DOHH2 (cell line): Measurements from ENCODE around the gene DTYMK.

Experiments
- CTCF ChIP-seq: fragments of 200-600 bp; sonication (generic); IDR thresholded peaks from one replicate; pipeline ENCODE4 v1.5.1; 2014; ENCODE audit warnings: antibody characterized with exemption, mild to moderate bottlenecking, low read depth, low read length; ENCODE audit not compliant: poor library complexity, severe bottlenecking
- EZH2phosphoT487 ChIP-seq: fragments of 200-600 bp; sonication (generic); IDR thresholded peaks from 2 replicates; pipeline ENCODE4 v1.6.1; 2017; ENCODE audit warnings: borderline replicate concordance, mild to moderate bottlenecking, antibody characterized with exemption, low read length, moderate library complexity, mixed read lengths

GRCh38 chr2:241641631-241642030 lies 45.0 kb downstream of the DTYMK start:
- TF ChIP-seq CTCF (no peak), EZH2phosphoT487 (no peak)
